Mammary epithelial cell (primary cell): Measurements from ENCODE around the gene TESK1.

Experiments
- CTCF ChIP-seq, 2 donors: IDR thresholded peaks in 1 of 2; conservative IDR thresholded peaks in 1 of 2; 2 replicates each; pipeline ENCODE4 v1.5.1; 2011 to 2012; ENCODE audit warnings: inconsistent platforms in 2 of 2, low read length in 2 of 2, mild to moderate bottlenecking in 2 of 2, control low read depth in 1 of 2, low read depth in 1 of 2; ENCODE audit not compliant: insufficient read depth in 1 of 2; ENCODE audit errors: extremely low read depth in 1 of 2
- EZH2 ChIP-seq: IDR thresholded peaks from 2 replicates; pipeline ENCODE4 v1.6.1; 2012; ENCODE audit warnings: low read length, inconsistent platforms, borderline replicate concordance

GRCh38 chr9:35558185-35558584 is 46.9 kb upstream of the TESK1 start:
- TF ChIP-seq CTCF (conservative IDR thresholded peaks at IDR 0.05 in 1 of 2, IDR thresholded peaks at IDR 0.05 in 1 of 2; ENCODE audit: extremely low read depth in 1 of 2, insufficient read depth in 1 of 2, low read depth in 1 of 2, low read length in 2 of 2) (no peak), EZH2 (no peak)
